A673 (cell line): ENCODE results near the gene SLC16A12.

Experiments
- EZH2 ChIP-seq: fragments of 200-600 bp; sonication (generic); IDR thresholded peaks from 2 replicates; pipeline ENCODE4 v1.6.1; 2017; ENCODE audit warnings: borderline replicate concordance, low read depth, mild to moderate bottlenecking, mixed read lengths, antibody characterized with exemption, low read length; ENCODE audit not compliant: poor library complexity, severe bottlenecking
- TF ChIP-seq, protein P1 (sequence below): fragments of 300-800, 200-600 bp; sonication (generic); conservative IDR thresholded peaks from 2 replicates; pipeline ENCODE4 v1.5.1; 2017; ENCODE audit warnings: low read depth, mild to moderate bottlenecking, antibody characterized with exemption, low read length, moderate library complexity, mixed read lengths

DNA sequence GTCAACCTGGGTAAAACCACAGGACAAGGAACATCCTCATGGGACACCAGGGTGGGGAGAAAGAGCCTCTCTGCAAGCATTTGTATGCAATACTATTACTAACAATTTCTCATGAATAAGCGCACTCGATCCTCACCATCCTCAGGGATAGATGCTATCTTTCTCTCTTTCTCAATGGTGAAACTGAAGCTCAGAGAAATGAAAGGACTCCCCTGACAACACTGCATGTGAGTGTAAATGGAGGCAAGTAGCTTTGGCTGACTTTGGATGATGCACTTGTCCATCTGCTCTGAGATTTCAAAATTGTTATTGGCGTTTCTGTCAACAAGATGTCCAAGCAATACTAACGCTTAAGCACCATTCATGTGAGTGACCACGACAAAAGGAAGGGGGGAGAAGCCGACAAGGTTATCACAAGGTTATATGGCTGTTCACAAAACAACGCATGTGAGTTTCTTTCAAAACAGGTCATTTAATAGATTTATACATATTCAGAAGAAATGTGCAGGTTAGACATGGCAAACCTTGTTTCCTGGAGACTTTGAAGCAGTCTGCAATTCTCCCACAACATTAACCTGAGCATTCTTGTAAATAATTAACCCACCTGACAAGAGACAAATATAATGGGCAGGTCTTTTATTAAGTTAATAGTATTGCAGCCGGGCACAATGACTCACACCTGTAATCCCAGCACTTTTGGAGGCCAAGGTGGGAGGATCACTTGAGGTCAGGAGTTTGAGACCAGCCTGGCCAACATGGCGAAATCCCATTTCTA, 67.0 kb downstream of the SLC16A12 start:
- TF ChIP-seq, protein P1, sequence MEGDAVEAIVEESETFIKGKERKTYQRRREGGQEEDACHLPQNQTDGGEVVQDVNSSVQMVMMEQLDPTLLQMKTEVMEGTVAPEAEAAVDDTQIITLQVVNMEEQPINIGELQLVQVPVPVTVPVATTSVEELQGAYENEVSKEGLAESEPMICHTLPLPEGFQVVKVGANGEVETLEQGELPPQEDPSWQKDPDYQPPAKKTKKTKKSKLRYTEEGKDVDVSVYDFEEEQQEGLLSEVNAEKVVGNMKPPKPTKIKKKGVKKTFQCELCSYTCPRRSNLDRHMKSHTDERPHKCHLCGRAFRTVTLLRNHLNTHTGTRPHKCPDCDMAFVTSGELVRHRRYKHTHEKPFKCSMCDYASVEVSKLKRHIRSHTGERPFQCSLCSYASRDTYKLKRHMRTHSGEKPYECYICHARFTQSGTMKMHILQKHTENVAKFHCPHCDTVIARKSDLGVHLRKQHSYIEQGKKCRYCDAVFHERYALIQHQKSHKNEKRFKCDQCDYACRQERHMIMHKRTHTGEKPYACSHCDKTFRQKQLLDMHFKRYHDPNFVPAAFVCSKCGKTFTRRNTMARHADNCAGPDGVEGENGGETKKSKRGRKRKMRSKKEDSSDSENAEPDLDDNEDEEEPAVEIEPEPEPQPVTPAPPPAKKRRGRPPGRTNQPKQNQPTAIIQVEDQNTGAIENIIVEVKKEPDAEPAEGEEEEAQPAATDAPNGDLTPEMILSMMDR: no peak
- TF ChIP-seq EZH2: no peak
